Ishikawa (cell line): ENCODE data around the gene KLK14.

Experiments used
- CEBPB ChIP-seq: IDR thresholded peaks from 2 replicates; pipeline ENCODE4 v1.6.1; 2012
- CREB1 ChIP-seq: IDR thresholded peaks from 2 replicates; pipeline ENCODE4 v1.6.1; 2012; ENCODE audit warnings: low read depth
- EGR1 ChIP-seq: IDR thresholded peaks from 2 replicates; pipeline ENCODE4 v1.6.1; 2012
- EP300 ChIP-seq: IDR thresholded peaks from 2 replicates; pipeline ENCODE4 v1.6.1; 2012; ENCODE audit warnings: borderline replicate concordance
- FOXM1 ChIP-seq: IDR thresholded peaks from 2 replicates; pipeline ENCODE4 v1.6.1; 2012; ENCODE audit warnings: low read depth, borderline replicate concordance
- NFIC ChIP-seq: IDR thresholded peaks from 2 replicates; pipeline ENCODE4 v1.6.1; 2012
- RAD21 ChIP-seq: IDR thresholded peaks from 2 replicates; pipeline ENCODE4 v1.6.1; 2012; ENCODE audit warnings: low read depth
- TAF1 ChIP-seq: IDR thresholded peaks from 2 replicates; pipeline ENCODE4 v1.6.1; 2012; ENCODE audit warnings: low read depth, mild to moderate bottlenecking
- TCF12 ChIP-seq: IDR thresholded peaks from 2 replicates; pipeline ENCODE4 v1.6.1; 2012; ENCODE audit warnings: low read depth
- TEAD4 ChIP-seq: IDR thresholded peaks from 2 replicates; pipeline ENCODE4 v1.6.1; 2012
- YY1 ChIP-seq: IDR thresholded peaks from 2 replicates; pipeline ENCODE4 v1.6.1; 2012; ENCODE audit warnings: low read depth
- ZBTB7A ChIP-seq: IDR thresholded peaks from 2 replicates; pipeline ENCODE4 v1.6.1; 2012; ENCODE audit warnings: low read depth
- TF ChIP-seq, protein P1 (sequence below): IDR thresholded peaks from 2 replicates; pipeline ENCODE4 v1.6.1; 2012
- TF ChIP-seq, protein P2 (sequence below): IDR thresholded peaks from 2 replicates; pipeline ENCODE4 v1.6.1; 2012; ENCODE audit warnings: low read depth, mild to moderate bottlenecking
- TF ChIP-seq, protein P3 (sequence below): IDR thresholded peaks from 2 replicates; pipeline ENCODE4 v1.6.1; 2012

KLK14 gene

DNA sequence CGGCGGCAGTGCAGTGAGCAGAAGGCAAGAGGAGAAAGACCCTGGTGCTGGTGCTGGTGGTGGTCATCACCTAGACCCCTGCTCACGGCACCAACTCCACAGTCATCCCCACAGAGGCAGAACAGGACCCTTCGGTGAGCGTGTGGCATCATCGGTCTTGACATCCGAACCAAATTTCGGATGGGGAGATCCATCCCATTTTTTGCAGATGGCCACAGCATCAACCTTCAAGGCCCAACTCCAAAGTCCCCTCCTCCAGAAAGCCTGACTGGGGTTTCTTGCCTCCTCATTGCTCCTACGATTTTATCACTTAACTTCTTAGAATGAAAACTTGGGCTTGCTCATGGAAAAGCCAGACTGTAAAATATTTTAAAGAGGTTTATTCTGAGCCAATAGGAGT lies 39.2 kb downstream of the KLK14 start:
- TF ChIP-seq RAD21 = no peak
- TF ChIP-seq, protein P1, sequence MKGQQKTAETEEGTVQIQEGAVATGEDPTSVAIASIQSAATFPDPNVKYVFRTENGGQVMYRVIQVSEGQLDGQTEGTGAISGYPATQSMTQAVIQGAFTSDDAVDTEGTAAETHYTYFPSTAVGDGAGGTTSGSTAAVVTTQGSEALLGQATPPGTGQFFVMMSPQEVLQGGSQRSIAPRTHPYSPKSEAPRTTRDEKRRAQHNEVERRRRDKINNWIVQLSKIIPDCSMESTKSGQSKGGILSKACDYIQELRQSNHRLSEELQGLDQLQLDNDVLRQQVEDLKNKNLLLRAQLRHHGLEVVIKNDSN = no peak
- TF ChIP-seq, protein P2, sequence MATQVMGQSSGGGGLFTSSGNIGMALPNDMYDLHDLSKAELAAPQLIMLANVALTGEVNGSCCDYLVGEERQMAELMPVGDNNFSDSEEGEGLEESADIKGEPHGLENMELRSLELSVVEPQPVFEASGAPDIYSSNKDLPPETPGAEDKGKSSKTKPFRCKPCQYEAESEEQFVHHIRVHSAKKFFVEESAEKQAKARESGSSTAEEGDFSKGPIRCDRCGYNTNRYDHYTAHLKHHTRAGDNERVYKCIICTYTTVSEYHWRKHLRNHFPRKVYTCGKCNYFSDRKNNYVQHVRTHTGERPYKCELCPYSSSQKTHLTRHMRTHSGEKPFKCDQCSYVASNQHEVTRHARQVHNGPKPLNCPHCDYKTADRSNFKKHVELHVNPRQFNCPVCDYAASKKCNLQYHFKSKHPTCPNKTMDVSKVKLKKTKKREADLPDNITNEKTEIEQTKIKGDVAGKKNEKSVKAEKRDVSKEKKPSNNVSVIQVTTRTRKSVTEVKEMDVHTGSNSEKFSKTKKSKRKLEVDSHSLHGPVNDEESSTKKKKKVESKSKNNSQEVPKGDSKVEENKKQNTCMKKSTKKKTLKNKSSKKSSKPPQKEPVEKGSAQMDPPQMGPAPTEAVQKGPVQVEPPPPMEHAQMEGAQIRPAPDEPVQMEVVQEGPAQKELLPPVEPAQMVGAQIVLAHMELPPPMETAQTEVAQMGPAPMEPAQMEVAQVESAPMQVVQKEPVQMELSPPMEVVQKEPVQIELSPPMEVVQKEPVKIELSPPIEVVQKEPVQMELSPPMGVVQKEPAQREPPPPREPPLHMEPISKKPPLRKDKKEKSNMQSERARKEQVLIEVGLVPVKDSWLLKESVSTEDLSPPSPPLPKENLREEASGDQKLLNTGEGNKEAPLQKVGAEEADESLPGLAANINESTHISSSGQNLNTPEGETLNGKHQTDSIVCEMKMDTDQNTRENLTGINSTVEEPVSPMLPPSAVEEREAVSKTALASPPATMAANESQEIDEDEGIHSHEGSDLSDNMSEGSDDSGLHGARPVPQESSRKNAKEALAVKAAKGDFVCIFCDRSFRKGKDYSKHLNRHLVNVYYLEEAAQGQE = no peak
- no peak for TF ChIP-seq YY1
- no peak for TF ChIP-seq CEBPB

DNA sequence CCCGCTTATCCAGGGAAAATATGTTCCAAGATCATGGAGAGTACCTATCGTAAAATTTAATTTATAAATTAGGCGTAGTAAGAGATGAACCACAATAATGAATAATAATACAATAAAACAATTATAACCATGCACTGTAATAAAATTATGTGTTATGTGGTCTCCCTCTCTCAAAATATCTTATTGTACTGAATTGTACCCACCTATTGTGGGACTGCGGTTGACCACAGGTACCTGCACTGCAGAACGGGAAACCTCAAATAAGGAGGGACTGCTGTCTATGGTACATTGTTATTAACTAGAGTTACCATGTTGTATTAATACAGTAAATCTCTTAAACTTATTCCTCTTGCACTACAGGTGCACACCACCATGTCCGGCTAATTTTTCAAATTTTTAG lies 42.5 kb downstream of the KLK14 start:
- no peak for TF ChIP-seq YY1
- TF ChIP-seq, protein P1 = no peak
- TF ChIP-seq TCF12 = no peak
- TF ChIP-seq CREB1 = no peak
- TF ChIP-seq TEAD4 = no peak
- TF ChIP-seq NFIC = no peak
- TF ChIP-seq, protein P3, sequence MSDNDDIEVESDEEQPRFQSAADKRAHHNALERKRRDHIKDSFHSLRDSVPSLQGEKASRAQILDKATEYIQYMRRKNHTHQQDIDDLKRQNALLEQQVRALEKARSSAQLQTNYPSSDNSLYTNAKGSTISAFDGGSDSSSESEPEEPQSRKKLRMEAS = no peak
- TF ChIP-seq FOXM1 = no peak
- no peak for TF ChIP-seq EGR1
- TF ChIP-seq ZBTB7A = no peak
- TF ChIP-seq CEBPB = no peak
- TF ChIP-seq TAF1 = no peak
- no peak for TF ChIP-seq RAD21
- TF ChIP-seq EP300 = no peak

DNA sequence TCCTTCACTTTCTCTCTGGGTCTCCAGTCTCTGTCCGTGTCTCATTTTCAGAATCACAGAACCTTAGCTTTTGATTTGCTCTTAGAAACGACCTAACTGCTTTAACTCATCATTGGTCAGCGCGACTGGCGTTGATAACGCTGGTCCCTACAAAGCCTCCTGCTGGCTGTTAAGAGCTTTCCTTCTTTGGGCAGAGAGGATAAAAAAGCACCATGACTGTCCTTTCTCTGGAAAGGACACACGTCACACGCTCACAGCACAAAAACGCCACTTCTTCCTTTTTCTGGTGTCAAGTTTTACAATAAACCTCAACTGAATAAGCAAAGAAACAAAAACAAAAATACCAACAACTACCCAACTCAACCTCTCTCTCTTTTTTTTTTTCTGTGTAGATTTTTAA lies 46.2 kb downstream of the KLK14 start:
- TF ChIP-seq CEBPB (no peak), ZBTB7A (no peak), NFIC (no peak), TAF1 (no peak), EP300 (no peak), CREB1 (no peak)
- TF ChIP-seq, protein P1 = no peak
- TF ChIP-seq, protein P2 = no peak

DNA sequence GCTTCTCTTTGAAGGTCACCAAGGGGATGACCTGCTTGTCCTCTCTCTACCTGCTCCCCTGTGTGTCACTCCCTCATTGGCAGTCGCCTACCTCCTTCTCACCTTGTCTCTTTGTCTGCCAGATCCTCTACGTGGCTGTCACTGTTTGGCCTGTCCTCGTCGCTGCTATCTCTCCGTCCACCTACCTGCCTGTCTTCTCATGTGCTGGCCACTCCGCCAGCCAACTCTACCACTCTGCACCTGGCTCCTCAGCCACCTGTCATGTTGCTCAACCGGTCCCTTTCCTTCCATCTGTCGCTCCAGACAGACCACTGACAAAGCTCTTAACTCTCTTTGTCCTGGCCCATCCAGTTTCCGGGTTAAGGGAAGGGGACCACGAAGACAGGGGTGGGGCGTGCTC lies 48.0 kb downstream of the KLK14 start, which contains the start of gene KLK12:
Gene KLK12 (minus strand): TSS at position 299 of the 400 bp plus-strand sequence. CDS start 381 bp downstream, outside the sequence.
- TF ChIP-seq TAF1 (no peak), TEAD4 (no peak), CREB1 (no peak), ZBTB7A (no peak), CEBPB (no peak), EP300 (no peak), NFIC (no peak), YY1 (no peak), EGR1 (no peak), RAD21 (no peak), FOXM1 (no peak)
- TF ChIP-seq, protein P3 = no peak

DNA sequence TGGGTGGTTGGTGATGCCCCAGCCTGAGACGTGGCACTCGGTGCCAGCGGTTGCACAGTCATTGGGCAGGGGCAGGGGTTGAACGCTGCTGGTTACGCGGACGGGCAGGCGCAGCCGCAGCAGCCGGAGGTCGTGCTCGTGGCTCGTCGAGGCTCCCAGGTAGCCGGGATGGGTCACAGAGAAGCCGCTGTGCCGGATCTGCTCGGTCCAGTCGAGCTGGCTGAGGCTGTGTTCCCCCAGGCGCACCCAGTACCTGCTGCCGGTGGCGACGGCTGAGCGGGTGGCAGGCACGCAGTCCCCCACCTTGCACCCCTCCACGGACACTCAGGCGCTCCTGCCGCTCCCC lies 50.8 kb downstream of the KLK14 start:
- TF ChIP-seq, protein P3 = no peak
- TF ChIP-seq TAF1 = no peak
- no peak for TF ChIP-seq TCF12
- TF ChIP-seq ZBTB7A = no peak
- no peak for TF ChIP-seq TEAD4
- TF ChIP-seq, protein P1 = no peak
- TF ChIP-seq EGR1 = no peak
- TF ChIP-seq FOXM1 = no peak
- no peak for TF ChIP-seq NFIC
- TF ChIP-seq RAD21 = no peak
- TF ChIP-seq CEBPB = no peak
- TF ChIP-seq EP300 = no peak
- TF ChIP-seq, protein P2 = no peak
- TF ChIP-seq YY1 = no peak
- TF ChIP-seq CREB1 = no peak
